Measurements from ENCODE around the gene MMAB. TPM values are rescaled to one million over a fixed set of nuclear protein-coding genes. Genes with fewer than 3 reads are reported as not detected.

The MMAB gene
- total RNA-seq, 1 donor, result 5.2 TPM

GRCh38 chr12:109533487-109533740, 39.9 kb downstream of the MMAB start:
- H3K4me3 ChIP-seq (ENCODE audit: low read length), result no peak overlapping the region
- H3K4me1 ChIP-seq (ENCODE audit: insufficient read depth, low read length), result no peaks in the 10 kb centered on the region
- H3K9me3 ChIP-seq (ENCODE audit: low read depth, low read length), result no peaks in the 10 kb centered on the region
- H3K27me3 ChIP-seq (ENCODE audit: insufficient read depth, low read length), result no peaks in the 10 kb centered on the region

- no peak overlapping the region for H3K4me3 ChIP-seq (ENCODE audit: low read length)
- H3K27me3 ChIP-seq (ENCODE audit: insufficient read depth, low read length), result no peaks in the 10 kb centered on the region
- no peaks in the 10 kb centered on the region for H3K9me3 ChIP-seq (ENCODE audit: low read depth, low read length)
- H3K4me1 ChIP-seq (ENCODE audit: insufficient read depth, low read length), result no peaks in the 10 kb centered on the region
These were observed 40.4 kb downstream of the MMAB start for GRCh38 chr12:109532721-109533486.

- H3K4me3 ChIP-seq (ENCODE audit: low read length), result no peak overlapping the region
- H3K4me1 ChIP-seq (ENCODE audit: insufficient read depth, low read length), result no peaks in the 10 kb centered on the region
- H3K9me3 ChIP-seq (ENCODE audit: low read depth, low read length), result no peaks in the 10 kb centered on the region
- no peaks in the 10 kb centered on the region for H3K27me3 ChIP-seq (ENCODE audit: insufficient read depth, low read length)
These were observed 41.9 kb downstream of the MMAB start for GRCh38 chr12:109531411-109531810.

- no peak overlapping the region for H3K4me3 ChIP-seq (ENCODE audit: low read length)
- H3K27me3 ChIP-seq (ENCODE audit: insufficient read depth, low read length), result no peaks in the 10 kb centered on the region
- no peaks in the 10 kb centered on the region for H3K9me3 ChIP-seq (ENCODE audit: low read depth, low read length)
- H3K4me1 ChIP-seq (ENCODE audit: insufficient read depth, low read length), result no peaks in the 10 kb centered on the region
These were observed 43.3 kb downstream of the MMAB start for GRCh38 chr12:109529691-109530640.

GRCh38 chr12:109527489-109528123, 45.7 kb downstream of the MMAB start:
- Histone ChIP-seq H3K9me3 (ENCODE audit: low read depth, low read length) (no peaks in the 10 kb centered on the region), H3K4me1 (ENCODE audit: insufficient read depth, low read length) (no peaks in the 10 kb centered on the region), H3K4me3 (ENCODE audit: low read length) (no peak overlapping the region), H3K27me3 (ENCODE audit: insufficient read depth, low read length) (no peaks in the 10 kb centered on the region)

- no peaks in the 10 kb centered on the region for H3K4me1 ChIP-seq (ENCODE audit: insufficient read depth, low read length)
- H3K4me3 ChIP-seq (ENCODE audit: low read length), result no peak overlapping the region
- H3K27me3 ChIP-seq (ENCODE audit: insufficient read depth, low read length), result no peaks in the 10 kb centered on the region
- no peaks in the 10 kb centered on the region for H3K9me3 ChIP-seq (ENCODE audit: low read depth, low read length)
These were observed 48.1 kb downstream of the MMAB start for GRCh38 chr12:109525279-109525585.

GRCh38 chr12:109524466-109525278, 48.6 kb downstream of the MMAB start:
- Histone ChIP-seq H3K4me3 (ENCODE audit: low read length) (no peak overlapping the region), H3K4me1 (ENCODE audit: insufficient read depth, low read length) (no peaks in the 10 kb centered on the region), H3K27me3 (ENCODE audit: insufficient read depth, low read length) (no peaks in the 10 kb centered on the region), H3K9me3 (ENCODE audit: low read depth, low read length) (no peaks in the 10 kb centered on the region)

- H3K9me3 ChIP-seq (ENCODE audit: low read depth, low read length), result no peaks in the 10 kb centered on the region
- no peaks in the 10 kb centered on the region for H3K4me1 ChIP-seq (ENCODE audit: insufficient read depth, low read length)
- no peak overlapping the region for H3K4me3 ChIP-seq (ENCODE audit: low read length)
These were observed 49.8 kb downstream of the MMAB start for GRCh38 chr12:109523504-109523903.

GRCh38 chr12:109523071-109523470, 50.2 kb downstream of the MMAB start:
- Histone ChIP-seq H3K27me3 (ENCODE audit: insufficient read depth, low read length) (no peaks in the 10 kb centered on the region), H3K4me1 (ENCODE audit: insufficient read depth, low read length) (no peaks in the 10 kb centered on the region), H3K9me3 (ENCODE audit: low read depth, low read length) (no peaks in the 10 kb centered on the region), H3K4me3 (ENCODE audit: low read length) (no peak overlapping the region)

More at GRCh38 chr12:109523504-109523903, 49.8 kb downstream of the MMAB start:
- H3K27me3 ChIP-seq (ENCODE audit: insufficient read depth, low read length), result no peaks in the 10 kb centered on the region

GRCh38 chr12:109521831-109522230, 51.5 kb downstream of the MMAB start:
- Histone ChIP-seq H3K27me3 (ENCODE audit: insufficient read depth, low read length) (no peaks in the 10 kb centered on the region), H3K9me3 (ENCODE audit: low read depth, low read length) (no peaks in the 10 kb centered on the region), H3K4me1 (ENCODE audit: insufficient read depth, low read length) (no peaks in the 10 kb centered on the region), H3K4me3 (ENCODE audit: low read length) (no peak overlapping the region)

- no peaks in the 10 kb centered on the region for H3K4me1 ChIP-seq (ENCODE audit: insufficient read depth, low read length)
- no peaks in the 10 kb centered on the region for H3K27me3 ChIP-seq (ENCODE audit: insufficient read depth, low read length)
- H3K9me3 ChIP-seq (ENCODE audit: low read depth, low read length), result no peaks in the 10 kb centered on the region
- no peak overlapping the region for H3K4me3 ChIP-seq (ENCODE audit: low read length)
These were observed 53.5 kb downstream of the MMAB start for GRCh38 chr12:109519787-109520186.

- no peaks in the 10 kb centered on the region for H3K4me1 ChIP-seq (ENCODE audit: insufficient read depth, low read length)
- no peak overlapping the region for H3K4me3 ChIP-seq (ENCODE audit: low read length)
- H3K27me3 ChIP-seq (ENCODE audit: insufficient read depth, low read length), result no peaks in the 10 kb centered on the region
- H3K9me3 ChIP-seq (ENCODE audit: low read depth, low read length), result no peaks in the 10 kb centered on the region
These were observed 54.3 kb downstream of the MMAB start for GRCh38 chr12:109518820-109519665.

GRCh38 chr12:109517619-109518018, 55.7 kb downstream of the MMAB start:
- Histone ChIP-seq H3K9me3 (ENCODE audit: low read depth, low read length) (no peaks in the 10 kb centered on the region), H3K4me1 (ENCODE audit: insufficient read depth, low read length) (no peaks in the 10 kb centered on the region), H3K27me3 (ENCODE audit: insufficient read depth, low read length) (no peaks in the 10 kb centered on the region), H3K4me3 (ENCODE audit: low read length) (no peak overlapping the region)

GRCh38 chr12:109513977-109514376, 59.3 kb downstream of the MMAB start:
- Histone ChIP-seq H3K27me3 (ENCODE audit: insufficient read depth, low read length) (no peaks in the 10 kb centered on the region), H3K4me1 (ENCODE audit: insufficient read depth, low read length) (no peaks in the 10 kb centered on the region), H3K9me3 (ENCODE audit: low read depth, low read length) (no peaks in the 10 kb centered on the region), H3K4me3 (ENCODE audit: low read length) (no peak overlapping the region)
